GM19372 (cell line): Measurements from ENCODE around the gene OSBPL5.
"Not testable (repeated sequence)": the region's sequence is repeated elsewhere in the genome, so short reads cannot be mapped to it uniquely, and the experiment has no call there.

ENCODE experiments used
- ATAC-seq: cut with Tn5 transposase; IDR thresholded peaks from one replicate; pipeline ENCODE4 v1.9.1; 2021; ENCODE audit warnings: mild to moderate bottlenecking, low read depth, moderate library complexity; ENCODE audit not compliant: unreplicated experiment

OSBPL5 gene

DNA sequence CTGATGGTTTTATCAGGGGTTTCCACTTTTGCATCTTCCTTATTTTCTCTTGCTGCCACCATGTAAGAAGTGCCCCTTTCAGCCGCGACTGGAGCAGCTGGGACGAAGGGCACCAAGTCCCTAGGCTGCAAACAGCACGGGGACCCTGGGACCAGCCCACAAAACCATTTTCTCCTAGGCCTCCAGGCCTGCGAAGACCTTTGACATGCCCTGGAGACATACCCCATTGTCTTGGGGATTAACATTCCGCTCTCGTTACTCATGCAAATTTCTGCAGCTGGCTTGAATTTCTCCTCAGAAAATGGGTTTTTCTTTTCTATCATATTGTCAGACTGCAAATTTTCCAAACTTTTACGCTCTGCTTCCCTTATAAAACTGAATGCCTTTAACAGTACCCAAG is 101.2 kb downstream of the OSBPL5 start:
- ATAC-seq: not testable (repeated sequence)

DNA sequence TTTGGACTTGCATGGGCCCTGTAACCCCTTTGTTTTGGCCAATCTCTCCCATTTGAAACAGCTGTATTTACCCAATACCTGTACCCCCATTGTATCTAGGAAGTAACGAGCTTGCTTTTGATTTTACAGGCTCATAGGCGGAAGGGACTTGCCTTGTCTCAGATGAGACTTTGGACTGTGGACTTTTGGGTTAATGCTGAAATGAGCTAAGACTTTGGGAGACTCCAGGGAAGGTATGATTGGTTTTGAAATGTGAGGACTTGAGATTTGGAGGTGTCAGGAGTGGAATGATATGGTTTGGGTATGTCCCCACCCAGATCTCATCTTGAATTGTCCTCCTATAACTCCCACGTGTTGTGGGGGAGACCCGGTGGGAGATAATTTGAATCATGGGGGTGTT is 101.7 kb downstream of the OSBPL5 start:
- not testable (repeated sequence) for ATAC-seq

DNA sequence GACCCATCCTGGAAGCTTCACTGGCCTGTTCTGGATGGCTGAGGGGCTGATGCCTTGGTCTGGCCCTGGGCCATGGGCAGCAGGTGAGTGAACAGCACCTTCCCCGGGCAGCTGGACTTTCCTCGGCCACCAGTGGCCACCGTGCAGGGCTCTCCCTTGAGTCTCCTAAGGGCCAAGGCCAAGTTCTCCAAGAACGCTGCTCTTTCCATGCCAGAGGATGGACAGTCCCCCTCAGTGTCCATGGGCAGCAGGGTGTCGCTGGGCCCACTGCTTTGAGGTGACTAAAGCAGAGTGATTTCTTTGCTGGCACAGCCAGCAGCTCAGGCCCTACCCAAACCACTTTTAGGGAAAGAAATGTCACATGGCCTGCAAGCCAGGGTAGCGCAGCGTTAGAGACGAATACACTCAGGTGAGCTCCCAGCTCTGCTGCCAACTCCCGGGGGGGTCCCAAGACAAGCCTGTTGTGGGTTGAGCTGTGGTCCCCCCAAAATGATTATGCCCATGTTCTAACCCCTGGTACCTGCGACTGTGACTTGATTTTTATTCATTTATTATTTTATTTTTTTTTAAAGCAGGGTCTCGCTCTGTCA is 104.6 kb downstream of the OSBPL5 start:
- ATAC-seq: no peak

DNA sequence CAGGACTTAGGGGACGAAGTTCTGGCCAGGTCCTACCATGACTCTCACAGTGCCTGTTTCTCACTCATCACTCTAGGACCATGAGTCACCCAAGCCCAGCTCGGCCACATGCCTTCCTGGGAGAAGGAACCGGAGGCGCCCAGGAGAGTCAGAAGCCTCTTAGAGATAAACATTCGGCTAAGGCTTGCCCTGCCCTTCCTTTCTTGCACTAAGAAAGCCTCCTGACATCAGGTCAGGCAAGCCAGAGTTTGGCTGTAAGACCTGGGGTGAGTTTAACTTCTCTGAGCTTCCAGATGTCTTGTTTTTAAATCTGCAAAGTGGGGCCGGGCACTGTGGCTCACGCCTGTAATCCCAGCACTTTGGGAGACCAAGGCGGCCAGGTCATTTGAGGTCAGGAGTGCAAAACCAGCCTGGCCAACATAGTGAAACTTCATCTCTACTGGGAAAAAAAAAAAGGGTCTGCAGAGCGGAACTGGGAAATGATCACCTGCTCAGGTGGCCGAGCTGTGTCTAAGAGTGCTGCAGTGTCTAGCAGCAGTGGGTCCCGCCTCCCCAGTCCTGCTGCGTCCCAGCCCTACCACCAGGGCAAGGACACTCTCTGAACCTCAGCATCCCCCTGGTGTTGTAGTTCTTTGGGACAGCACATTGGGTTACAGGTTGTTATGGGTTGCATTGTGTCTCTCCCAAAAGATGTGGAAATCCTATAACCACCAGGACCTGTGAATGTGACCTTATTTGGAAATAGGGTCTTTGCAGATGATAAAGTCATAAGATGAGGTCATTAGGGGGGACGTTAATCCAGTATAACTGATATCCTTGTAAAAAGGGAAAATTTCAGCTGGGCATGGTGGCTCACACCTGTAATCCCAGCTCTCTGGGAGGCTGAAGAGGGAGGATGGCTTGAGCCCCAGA is 106.1 kb downstream of the OSBPL5 start:
- no peak for ATAC-seq

DNA sequence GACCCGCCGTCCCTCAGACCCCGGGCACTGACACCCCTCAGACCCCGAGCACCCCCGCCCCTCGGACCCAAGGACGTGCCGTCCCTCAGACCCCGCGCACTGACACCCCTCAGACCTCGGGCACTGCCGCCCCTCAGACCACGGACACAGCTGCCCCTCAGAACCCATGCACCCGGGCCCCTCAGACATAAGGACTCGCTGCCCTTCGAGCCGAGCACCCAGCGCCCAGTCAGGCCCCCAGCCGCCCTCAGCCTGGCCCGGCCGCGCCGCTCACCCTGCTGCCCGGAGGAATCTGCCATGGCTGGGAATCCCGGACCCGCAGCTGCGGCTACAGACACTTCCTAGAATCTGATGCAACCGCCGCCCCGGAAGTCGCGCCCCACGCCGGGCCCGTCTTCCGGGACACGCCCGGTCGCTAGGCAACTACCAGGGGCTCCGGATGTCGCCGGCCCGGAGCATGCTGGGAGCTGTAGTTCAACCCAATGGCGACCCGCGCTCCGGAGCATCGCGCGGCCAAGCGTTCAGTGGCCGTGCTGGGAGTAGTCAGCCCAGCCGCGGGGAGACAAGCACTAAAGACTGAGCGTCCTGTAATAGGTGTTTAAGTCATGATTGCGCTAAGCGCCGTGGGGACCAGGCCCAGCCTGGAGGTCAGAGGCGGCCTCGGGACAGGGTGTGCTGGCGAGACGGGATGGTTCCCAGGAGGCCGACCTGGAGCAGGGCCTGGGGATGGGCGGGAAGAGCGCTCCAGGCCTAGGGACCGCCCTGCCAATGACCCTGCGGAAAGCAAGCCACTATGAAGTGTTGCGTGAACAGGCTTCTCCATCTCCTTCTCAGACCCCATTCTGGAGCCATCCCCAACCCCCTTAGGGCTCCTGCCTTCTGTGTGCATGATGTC is 107.8 kb downstream of the OSBPL5 start, which contains the start of gene CARS1:
CARS1 (minus strand) TSS at position 355 of the 895 bp plus-strand sequence; CDS start at position 299, 56 bp downstream.
- peak; percentile 98 for ATAC-seq

DNA sequence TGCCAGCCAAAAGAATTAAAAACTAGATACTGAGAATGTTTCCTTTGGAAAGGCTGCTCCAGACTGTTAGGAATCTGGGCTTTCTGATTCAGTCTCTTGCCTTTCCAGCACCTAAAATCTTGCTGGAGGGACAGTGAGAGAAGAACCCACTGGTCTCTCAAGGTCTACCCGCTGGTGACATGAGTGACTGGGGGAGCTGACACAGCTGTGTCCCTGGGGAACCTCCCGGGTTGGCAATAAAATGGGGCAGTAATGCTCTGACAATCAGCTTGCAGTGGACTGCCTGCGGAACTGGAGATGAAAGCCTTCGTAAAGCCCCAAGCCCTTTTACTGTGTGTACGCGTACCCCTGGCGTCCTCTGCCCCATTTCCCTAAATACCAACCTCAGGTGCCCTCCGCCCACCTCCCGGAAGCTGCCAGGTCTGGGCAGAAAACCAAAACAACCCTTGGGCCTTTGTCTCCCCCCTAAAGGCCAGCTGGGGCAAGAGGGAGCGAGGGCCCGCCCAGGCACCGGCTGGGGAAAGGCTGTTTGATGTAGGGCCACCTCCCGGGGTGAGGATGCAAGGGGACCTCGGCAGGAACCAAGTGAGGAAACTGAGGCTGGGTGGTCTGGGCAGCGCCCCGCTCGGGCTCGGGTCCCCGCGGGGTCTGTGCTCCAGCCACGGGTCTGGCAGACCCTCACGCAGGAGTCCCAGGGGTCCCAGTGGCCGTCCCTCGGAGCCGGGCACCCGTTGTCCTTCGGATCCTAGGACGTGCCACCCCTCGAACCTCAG is 108.6 kb downstream of the OSBPL5 start:
- no peak for ATAC-seq

DNA sequence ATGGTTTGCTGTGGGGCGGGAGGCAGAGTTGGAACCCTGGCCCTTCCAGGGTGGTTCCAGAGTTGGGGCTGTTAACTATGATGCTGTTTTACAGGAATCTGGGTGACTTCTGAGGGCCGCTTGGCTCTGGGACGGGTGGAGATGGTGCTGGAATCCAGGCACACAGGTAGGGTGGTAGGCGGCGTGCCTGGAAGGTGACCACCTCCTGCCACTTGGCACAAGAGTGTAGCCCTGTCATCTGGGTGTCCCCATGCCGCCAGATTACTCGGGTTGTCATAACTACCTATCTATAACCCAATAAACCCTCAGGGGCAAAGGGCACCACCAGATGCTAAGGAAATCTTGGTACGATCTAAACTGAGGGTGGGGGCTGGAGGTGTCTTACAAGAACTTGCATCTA is 109.2 kb downstream of the OSBPL5 start:
- ATAC-seq: no peak

DNA sequence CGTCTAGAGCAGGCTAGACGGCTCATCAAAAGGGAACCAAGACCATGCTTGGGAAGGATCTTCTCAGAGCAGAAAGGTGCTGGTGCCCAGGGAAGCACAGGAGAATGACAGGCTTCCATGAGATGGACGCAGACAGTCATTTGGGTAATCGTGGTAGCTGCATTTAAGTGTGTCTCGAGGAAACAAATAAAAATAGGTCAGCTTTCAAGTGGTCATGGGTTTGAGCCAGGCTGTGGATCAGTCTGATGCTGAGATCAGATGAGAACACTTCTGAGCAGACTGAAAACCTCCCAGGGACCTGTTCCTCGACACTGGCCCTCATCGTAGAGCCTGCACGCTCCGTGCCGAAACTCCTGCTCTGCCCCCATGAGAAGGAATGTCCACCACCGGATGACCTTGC is 112.5 kb downstream of the OSBPL5 start:
- no peak for ATAC-seq

DNA sequence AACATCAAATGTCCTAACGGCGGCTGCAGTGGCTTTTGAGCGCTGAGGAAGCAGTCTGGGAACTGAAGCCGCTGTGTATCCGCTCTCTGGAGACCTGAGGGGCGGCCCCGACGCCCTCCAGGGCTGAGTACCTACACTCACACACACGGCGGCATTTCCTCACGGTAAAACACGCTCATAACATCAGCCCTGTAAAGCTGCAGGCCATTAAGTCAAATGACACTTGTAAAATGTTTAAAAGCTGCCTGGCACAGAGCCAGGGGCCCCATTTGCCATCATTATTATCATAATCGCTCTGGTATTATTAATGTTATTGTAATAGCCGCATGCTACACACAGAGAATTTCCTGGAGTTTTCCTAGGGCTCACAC is 113.0 kb downstream of the OSBPL5 start:
- ATAC-seq: no peak

DNA sequence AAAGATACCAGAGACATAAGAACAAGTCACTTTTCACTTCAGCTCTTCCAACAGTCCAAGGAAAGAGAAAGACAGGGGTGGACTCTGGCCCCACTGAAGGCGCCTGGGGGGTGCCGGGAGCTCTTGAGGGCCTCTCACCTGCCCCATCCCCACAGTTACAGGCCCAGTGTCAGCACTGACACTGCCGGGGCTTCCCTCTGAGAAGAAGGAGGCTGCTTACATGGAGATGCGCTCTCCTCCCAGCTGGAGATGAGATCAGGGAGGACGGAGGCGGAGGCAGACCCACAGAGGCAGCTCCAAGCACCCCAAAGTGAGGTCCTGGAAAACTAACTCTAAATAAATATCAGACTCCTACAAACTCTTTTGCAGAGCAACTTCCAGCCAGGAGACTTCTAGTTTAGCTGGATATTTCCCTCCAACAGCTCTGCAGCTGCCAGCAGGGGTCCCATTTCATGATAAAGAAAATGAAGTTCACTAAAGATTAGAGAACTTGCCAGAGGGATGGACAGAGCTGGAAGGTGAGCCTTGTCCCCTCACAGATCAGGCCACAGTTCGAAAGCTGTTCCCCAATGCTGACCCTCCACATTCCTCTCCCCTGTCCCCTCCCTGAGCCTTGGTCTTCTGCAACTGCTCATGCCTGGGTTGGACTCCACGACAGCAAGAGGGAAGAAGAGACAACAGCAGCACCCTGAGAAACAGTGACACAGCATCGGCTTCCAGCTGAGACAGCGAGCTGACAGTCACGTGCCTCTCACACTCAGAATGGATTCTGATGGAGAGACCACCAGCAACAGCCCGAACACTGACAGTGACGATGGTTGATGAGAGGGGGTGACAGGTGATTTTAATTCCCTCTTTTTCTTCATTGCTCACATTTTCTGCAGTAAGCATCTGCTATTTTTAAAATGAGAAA is 113.7 kb downstream of the OSBPL5 start:
- no peak for ATAC-seq

DNA sequence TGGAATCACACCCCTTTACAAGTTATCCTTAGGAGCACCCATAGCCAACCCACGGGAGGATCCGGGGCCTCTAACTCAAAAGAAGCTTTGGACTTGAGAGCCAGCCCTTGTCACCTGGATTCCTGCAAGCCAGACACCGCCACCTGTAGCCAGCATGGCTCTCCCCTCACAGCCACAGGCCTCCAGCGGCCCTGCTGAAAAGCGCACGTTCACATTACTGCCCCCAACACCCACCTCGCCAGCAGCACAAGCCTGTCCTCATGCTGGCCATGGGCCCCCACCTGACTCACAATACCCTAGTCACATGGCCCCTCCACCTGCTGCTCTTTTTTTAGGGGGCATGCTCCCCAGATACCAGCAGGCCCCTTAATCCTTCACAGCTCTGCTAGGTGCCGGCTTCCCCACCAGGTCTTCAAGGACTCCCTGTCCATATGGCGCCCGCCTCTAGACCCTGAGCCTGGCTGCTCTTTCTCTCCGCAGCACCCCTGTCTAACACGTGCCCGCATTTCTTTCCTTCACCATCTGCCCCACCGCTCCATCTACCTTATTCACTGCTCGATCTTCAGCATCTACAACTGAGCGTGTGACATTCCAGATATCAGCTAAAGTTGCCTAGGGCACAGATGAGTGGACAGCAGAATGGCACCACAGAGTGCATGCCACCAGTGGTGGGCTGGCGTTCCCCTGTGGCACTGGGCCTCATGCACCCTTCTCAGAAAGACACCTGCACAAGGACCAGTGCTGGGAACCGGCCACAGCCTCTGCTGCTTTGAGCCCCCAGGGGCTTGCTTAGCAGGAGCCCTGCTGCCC is 114.5 kb downstream of the OSBPL5 start:
- ATAC-seq: no peak

DNA sequence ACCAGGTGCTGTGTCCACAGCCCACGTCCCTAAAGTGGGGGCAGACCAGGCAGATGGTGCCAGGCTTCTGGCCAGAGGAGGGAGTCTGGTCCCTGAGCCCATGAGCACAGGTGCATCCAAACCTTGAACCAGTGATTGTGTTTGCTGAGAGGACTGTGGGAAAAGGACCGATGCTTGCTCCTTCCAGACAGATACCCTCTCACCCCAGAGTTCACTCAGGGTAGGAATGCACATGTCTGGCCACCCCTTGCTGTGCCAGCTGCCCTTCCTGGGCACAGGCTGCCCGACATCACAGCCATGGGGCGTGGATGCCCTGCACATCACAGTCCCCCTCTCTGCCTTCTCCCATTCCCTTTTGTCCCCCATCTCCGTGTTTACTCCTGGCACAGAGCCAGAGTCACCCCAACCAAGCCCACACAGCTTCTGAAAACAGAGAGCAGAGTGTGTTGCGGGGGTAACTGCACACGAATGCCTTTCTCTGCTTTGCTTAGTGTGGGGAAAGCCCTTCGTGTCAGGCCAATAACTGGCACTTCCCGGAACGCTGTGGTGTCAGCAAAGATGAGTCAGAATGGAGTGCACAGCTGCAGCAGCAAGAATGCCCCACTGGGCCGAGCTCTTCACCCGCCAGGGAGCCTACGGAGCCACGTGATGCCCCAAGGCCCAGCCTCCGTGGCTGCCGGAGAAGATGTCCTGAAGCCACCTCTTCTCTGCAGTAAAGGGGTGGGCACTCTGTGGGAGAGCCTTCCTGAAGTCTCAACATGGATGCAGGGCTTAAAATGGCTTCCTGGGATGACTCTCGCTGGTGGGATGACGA is 115.5 kb downstream of the OSBPL5 start:
- ATAC-seq: peak; percentile 90

DNA sequence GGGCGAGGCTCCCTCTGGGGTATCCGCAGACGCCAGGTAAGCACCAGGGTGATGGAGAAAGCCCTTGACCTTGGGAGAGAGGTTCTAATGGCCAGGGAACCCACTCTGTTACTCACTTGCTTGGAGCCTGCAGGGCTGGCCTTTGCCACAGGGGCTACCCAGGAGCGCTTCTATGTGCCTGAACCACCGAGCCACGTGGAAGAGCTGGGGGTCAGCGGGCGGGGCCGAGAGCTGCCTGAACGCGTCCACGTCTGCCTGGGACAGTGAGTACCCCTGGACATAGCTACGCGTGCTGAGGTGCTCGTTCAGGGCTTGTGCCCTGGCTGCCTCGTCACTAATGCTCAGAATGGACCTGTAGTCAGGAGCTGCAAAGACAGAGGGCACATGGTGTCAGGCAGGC is 117.5 kb downstream of the OSBPL5 start:
- ATAC-seq: no peak

DNA sequence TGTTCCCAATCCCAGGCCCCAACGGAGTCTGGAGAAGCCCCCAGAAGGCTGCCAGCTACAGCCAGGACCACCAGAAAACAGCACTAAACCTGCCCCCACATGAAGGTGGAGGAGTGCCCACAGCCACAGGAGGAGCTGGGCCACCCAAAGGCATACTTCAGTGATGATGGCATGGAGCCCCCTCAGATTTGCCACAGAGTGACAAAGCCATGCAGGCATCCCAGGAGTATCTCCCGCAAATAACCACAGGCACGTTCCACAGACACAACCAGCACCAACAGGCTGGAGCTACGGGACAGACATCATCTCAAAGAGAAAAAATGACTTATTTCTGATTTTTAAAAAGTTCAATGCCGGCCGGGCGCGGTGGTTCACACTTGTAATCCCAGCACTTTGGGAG is 118.5 kb downstream of the OSBPL5 start:
- no peak for ATAC-seq

DNA sequence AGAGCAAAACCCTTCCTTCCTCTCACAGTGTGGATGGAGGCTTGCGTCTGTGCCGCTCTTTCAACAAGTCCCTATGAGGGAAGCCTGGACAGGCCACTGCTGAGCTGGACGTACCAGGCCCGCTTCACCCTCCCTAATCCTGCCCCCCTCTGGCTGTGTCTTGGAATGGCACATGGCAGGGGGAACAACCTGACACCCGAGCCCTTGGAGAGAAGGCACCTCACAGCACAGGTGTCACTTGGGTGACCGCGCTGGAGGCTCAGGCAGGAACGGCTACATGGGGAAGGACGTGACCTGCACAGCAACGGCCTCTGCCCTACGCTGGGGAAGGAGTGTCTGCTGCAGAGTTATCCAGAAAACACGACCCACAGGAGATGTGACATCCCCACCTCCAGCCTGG is 118.9 kb downstream of the OSBPL5 start:
- no peak for ATAC-seq

DNA sequence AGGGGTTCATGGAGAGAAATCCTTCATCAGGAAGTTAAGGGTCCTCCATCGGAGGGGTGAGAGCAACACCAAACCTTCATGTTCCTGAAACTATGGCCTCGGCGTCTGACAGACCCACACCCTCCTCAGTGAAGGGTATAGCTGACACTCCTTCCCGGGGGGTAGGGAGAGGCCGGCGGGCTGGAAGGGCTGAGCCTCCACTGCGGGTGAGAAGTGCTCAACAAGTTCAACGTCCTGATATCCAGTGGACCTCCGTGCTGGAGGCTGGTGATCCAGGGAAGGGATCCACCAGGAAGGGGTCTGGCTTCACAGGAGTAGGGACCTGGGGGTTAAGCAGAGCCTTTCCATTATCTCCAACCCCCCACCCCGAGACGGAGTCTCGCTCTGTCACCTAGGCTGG is 120.2 kb downstream of the OSBPL5 start:
- no peak for ATAC-seq

DNA sequence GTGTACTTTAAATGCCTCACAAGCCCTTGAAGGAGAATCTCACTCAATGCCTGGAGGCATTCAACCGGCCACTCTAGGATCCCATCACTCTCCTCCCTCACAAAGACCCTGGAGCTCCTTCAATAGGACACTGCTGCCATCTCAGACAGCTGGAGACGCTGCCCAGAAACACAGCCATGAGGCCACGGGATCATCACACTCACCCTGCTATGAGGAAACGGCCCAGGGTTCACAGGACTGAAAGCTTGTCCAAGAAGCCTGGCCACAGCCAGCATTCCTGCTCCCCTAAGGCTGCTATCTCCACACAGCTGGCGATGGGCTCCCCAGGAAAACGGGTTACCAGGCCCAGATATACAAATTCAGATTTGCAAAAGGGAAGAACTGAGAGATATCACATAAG is 121.1 kb downstream of the OSBPL5 start:
- no peak for ATAC-seq
